MM.1S (cell line): Measurements from ENCODE around the gene ETFB.

ENCODE experiments used
- DNase-seq: peaks from one replicate; pipeline ENCODE4 v3.0.0-alpha.2; 2015
- H2AFZ ChIP-seq: fragments of 300-600 bp; sonication (generic); 2 replicates; pipeline ENCODE4 v1.6.0; 2016; ENCODE audit warnings: antibody characterized with exemption, low read length
- H3F3A ChIP-seq: fragments of 300-600 bp; sonication (generic); 2 replicates; pipeline ENCODE4 v1.6.1; 2016; ENCODE audit warnings: mild to moderate bottlenecking, antibody characterized with exemption, low read length, moderate library complexity, mixed read lengths; ENCODE audit not compliant: insufficient read depth
- H3K27ac ChIP-seq: fragments of 300-600 bp; sonication (generic); 2 replicates; pipeline ENCODE4 v1.5.1; 2016; ENCODE audit warnings: mild to moderate bottlenecking, low read length
- H3K27me3 ChIP-seq: fragments of 300-600 bp; sonication (generic); replicated peaks from 2 replicates; pipeline ENCODE4 v1.6.0; 2016; ENCODE audit warnings: low read length; ENCODE audit not compliant: insufficient read depth
- H3K36me3 ChIP-seq: fragments of 300-600 bp; sonication (generic); replicated peaks from 2 replicates; pipeline ENCODE4 v1.6.1; 2016; ENCODE audit warnings: mild to moderate bottlenecking, low read length, mixed read lengths; ENCODE audit not compliant: insufficient read depth
- H3K4me1 ChIP-seq: fragments of 300-600 bp; sonication (generic); 2 replicates; pipeline ENCODE4 v1.6.1; 2016; ENCODE audit warnings: low read length, mixed read lengths
- H3K4me2 ChIP-seq: fragments of 300-600 bp; sonication (generic); 2 replicates; pipeline ENCODE4 v1.6.0; 2016; ENCODE audit warnings: low read depth, low read length
- H3K4me3 ChIP-seq: fragments of 300-600 bp; sonication (generic); 2 replicates; pipeline ENCODE4 v1.5.1; 2016; ENCODE audit warnings: low read length, mixed read lengths
- H3K79me2 ChIP-seq: fragments of 300-600 bp; sonication (generic); 2 replicates; pipeline ENCODE4 v1.6.1; 2016; ENCODE audit warnings: mixed run types, low read length, mixed read lengths
- H3K9ac ChIP-seq: fragments of 300-600 bp; sonication (generic); 2 replicates; pipeline ENCODE4 v1.6.1; 2016; ENCODE audit warnings: low read length, mixed read lengths
- H3K9me2 ChIP-seq: fragments of 300-600 bp; sonication (generic); replicated peaks from 2 replicates; pipeline ENCODE4 v1.6.1; 2016; ENCODE audit warnings: mild to moderate bottlenecking, low read length, mixed read lengths; ENCODE audit not compliant: insufficient read depth
- H3K9me3 ChIP-seq: fragments of 300-600 bp; sonication (generic); replicated peaks from 2 replicates; pipeline ENCODE4 v1.6.1; 2016; ENCODE audit warnings: mild to moderate bottlenecking, low read length, mixed read lengths; ENCODE audit not compliant: insufficient read depth
- H4K20me1 ChIP-seq: fragments of 300-600 bp; sonication (generic); 2 replicates; pipeline ENCODE4 v1.6.1; 2016; ENCODE audit warnings: mild to moderate bottlenecking, low read length, moderate library complexity, mixed read lengths; ENCODE audit not compliant: insufficient read depth
- EZH2 ChIP-seq: fragments of 300-600 bp; sonication (generic); optimal IDR thresholded peaks from 2 replicates; pipeline ENCODE3; 2017; ENCODE audit warnings: low read depth, mild to moderate bottlenecking, antibody characterized with exemption, low read length, mixed read lengths
- EZH2phosphoT487 ChIP-seq: fragments of 300-600 bp; sonication (generic); IDR thresholded peaks from 2 replicates; pipeline ENCODE4 v1.6.1; 2018; ENCODE audit warnings: antibody characterized with exemption, low read length
- TF ChIP-seq, protein P1 (sequence below): fragments of 300-600 bp; sonication (generic); IDR thresholded peaks from 2 replicates; pipeline ENCODE4 v1.5.1; 2016; ENCODE audit warnings: antibody characterized with exemption, low read length, mixed read lengths

The ETFB gene

GRCh38 chr19:51295382-51296126 is 70.6 kb downstream of the ETFB start:
- no peak for DNase-seq
- Histone ChIP-seq H2AFZ (no peak overlapping the region), H3K79me2 (no peaks in the 10 kb centered on the region), H3K36me3 (no peaks in the 10 kb centered on the region), H3K9ac (no peak overlapping the region), H3K9me3 (no peaks in the 10 kb centered on the region), H3K27ac (no peak overlapping the region), H3K4me1 (no peaks in the 10 kb centered on the region), H3K4me3 (no peak overlapping the region), H3K27me3 (no peaks in the 10 kb centered on the region), H3K9me2 (no peaks in the 10 kb centered on the region), H4K20me1 (no peaks in the 10 kb centered on the region), H3F3A (no peaks in the 10 kb centered on the region), H3K4me2 (no peak overlapping the region)
- no peak for TF ChIP-seq EZH2
- no peak for TF ChIP-seq EZH2phosphoT487
- TF ChIP-seq, protein P1, sequence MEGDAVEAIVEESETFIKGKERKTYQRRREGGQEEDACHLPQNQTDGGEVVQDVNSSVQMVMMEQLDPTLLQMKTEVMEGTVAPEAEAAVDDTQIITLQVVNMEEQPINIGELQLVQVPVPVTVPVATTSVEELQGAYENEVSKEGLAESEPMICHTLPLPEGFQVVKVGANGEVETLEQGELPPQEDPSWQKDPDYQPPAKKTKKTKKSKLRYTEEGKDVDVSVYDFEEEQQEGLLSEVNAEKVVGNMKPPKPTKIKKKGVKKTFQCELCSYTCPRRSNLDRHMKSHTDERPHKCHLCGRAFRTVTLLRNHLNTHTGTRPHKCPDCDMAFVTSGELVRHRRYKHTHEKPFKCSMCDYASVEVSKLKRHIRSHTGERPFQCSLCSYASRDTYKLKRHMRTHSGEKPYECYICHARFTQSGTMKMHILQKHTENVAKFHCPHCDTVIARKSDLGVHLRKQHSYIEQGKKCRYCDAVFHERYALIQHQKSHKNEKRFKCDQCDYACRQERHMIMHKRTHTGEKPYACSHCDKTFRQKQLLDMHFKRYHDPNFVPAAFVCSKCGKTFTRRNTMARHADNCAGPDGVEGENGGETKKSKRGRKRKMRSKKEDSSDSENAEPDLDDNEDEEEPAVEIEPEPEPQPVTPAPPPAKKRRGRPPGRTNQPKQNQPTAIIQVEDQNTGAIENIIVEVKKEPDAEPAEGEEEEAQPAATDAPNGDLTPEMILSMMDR: no peak
